H1 (cell line): Measurements from ENCODE around the gene ARPP21. TPM values are rescaled to one million over a fixed set of nuclear protein-coding genes. Genes with fewer than 3 reads are reported as not detected.

Experiments
- CTCF ChIA-PET: fragments of 300-600 bp; sonication (Branson Sonifier 250); formaldehyde crosslinking; loops from one replicate; lab custom pipeline; 2021; ENCODE audit not compliant: partially characterized antibody; lab: Charles Lee
- POLR2A ChIA-PET: fragments of 300-600 bp; sonication (Branson Sonifier 250); formaldehyde crosslinking; loops from one replicate; lab custom pipeline; 2021; ENCODE audit warnings: inconsistent platforms; ENCODE audit not compliant: partially characterized antibody; lab: Charles Lee
- DNase-seq, 2 experiments: peaks; one replicate each; pipeline versions ENCODE4 v3.0.0 to v3.0.0-alpha.2; 2010 to 2022; ENCODE audit warnings: low spot score in 2 of 2, low read depth in 1 of 2, mixed read lengths in 1 of 2
- FAIRE-seq: peaks from 2 replicates; lab custom pipeline; 2011; peaks lifted over from hg19 to GRCh38; lab: Jason Lieb, UNC
- H2AFZ ChIP-seq: 2 replicates; pipeline ENCODE4 v1.8.1; 2012; ENCODE audit warnings: low read length, inconsistent platforms
- H2AK5ac ChIP-seq: 2 replicates; pipeline ENCODE4 v1.6.1; 2013; ENCODE audit warnings: low read depth, low read length
- H2BK120ac ChIP-seq: replicated peaks from 2 replicates; pipeline ENCODE3; 2013; ENCODE audit warnings: low read depth, low read length, inconsistent platforms
- H2BK12ac ChIP-seq: 2 replicates; pipeline ENCODE4 v1.6.1; 2013; ENCODE audit warnings: low read depth, low read length
- H2BK15ac ChIP-seq: 2 replicates; pipeline ENCODE4 v1.6.1; 2013; ENCODE audit warnings: low read length
- H2BK20ac ChIP-seq: 2 replicates; pipeline ENCODE4 v1.6.1; 2013; ENCODE audit warnings: low read length
- H2BK5ac ChIP-seq: 2 replicates; pipeline ENCODE4 v1.6.1; 2013; ENCODE audit warnings: low read depth, low read length
- H3K14ac ChIP-seq: 2 replicates; pipeline ENCODE4 v1.6.1; 2013; ENCODE audit warnings: inconsistent platforms; ENCODE audit not compliant: insufficient read length
- H3K18ac ChIP-seq: 2 replicates; pipeline ENCODE4 v1.6.1; 2013; ENCODE audit warnings: low read length; ENCODE audit errors: extremely low read depth
- H3K23ac ChIP-seq: 2 replicates; pipeline ENCODE4 v1.6.1; 2013; ENCODE audit warnings: inconsistent platforms; ENCODE audit not compliant: insufficient read length
- H3K23me2 ChIP-seq: 2 replicates; pipeline ENCODE4 v1.6.1; 2013; ENCODE audit warnings: low read depth, low read length
- H3K27ac ChIP-seq: 2 replicates; pipeline ENCODE4 v1.6.1; 2011; ENCODE audit warnings: low read depth, low read length, inconsistent platforms
- H3K27me3 ChIP-seq, 4 experiments: replicated peaks in 1 of 4; 1 replicate in 1 of 4; 2 replicates in 3 of 4; pipeline versions ENCODE4 v1.6.1 to v1.8.1; 2011 to 2013; ENCODE audit warnings: low read length in 3 of 4, mild to moderate bottlenecking in 3 of 4, inconsistent platforms in 2 of 4, mixed read lengths in 2 of 4, moderate library complexity in 1 of 4; ENCODE audit not compliant: control insufficient read depth in 3 of 4, insufficient read depth in 3 of 4; ENCODE audit errors: extremely low read depth in 1 of 4
- H3K36me3 ChIP-seq, 4 experiments: 2 replicates each; pipeline versions ENCODE4 v1.6.1 to v1.8.1; 2011 to 2013; ENCODE audit warnings: mild to moderate bottlenecking in 4 of 4, low read length in 3 of 4, moderate library complexity in 2 of 4, control low read depth in 1 of 4, inconsistent platforms in 1 of 4; ENCODE audit not compliant: insufficient read depth in 4 of 4, control insufficient read depth in 2 of 4
- H3K4ac ChIP-seq: replicated peaks from 2 replicates; pipeline ENCODE3; 2013; ENCODE audit warnings: low read length, low read depth, mixed read lengths, inconsistent platforms; ENCODE audit not compliant: insufficient read length
- H3K4me1 ChIP-seq, 4 experiments: replicated peaks in 1 of 4; 1 replicate in 1 of 4; 2 replicates in 3 of 4; pipeline versions ENCODE4 v1.6.1 to v1.8.1; 2011 to 2013; ENCODE audit warnings: low read length in 3 of 4, inconsistent platforms in 2 of 4, mixed read lengths in 1 of 4; ENCODE audit not compliant: insufficient read depth in 4 of 4, control insufficient read depth in 3 of 4
- H3K4me2 ChIP-seq, 2 experiments: 2 replicates each; pipeline versions ENCODE4 v1.6.1 to v1.8.1; 2011 to 2013; ENCODE audit warnings: low read depth in 2 of 2, low read length in 2 of 2, control low read depth in 1 of 2, inconsistent platforms in 1 of 2, mild to moderate bottlenecking in 1 of 2; ENCODE audit not compliant: insufficient read depth in 1 of 2
- H3K4me3 ChIP-seq, 4 experiments: fragments of 200-600, 300-600 bp in 1 of 4; sonication (generic), shearing (Covaris generic), sonication (Bioruptor Twin) in 1 of 4; 2 replicates each; pipeline versions ENCODE4 v1.5.1 to v1.8.1; 2011 to 2016; ENCODE audit warnings: low read length in 4 of 4, low read depth in 3 of 4, control low read depth in 2 of 4, inconsistent platforms in 2 of 4, mild to moderate bottlenecking in 2 of 4, mixed read lengths in 1 of 4, moderate library complexity in 1 of 4; ENCODE audit not compliant: insufficient read depth in 2 of 4; ENCODE audit errors: extremely low read depth in 1 of 4
- H3K56ac ChIP-seq: replicated peaks from 2 replicates; pipeline ENCODE3; 2013; ENCODE audit warnings: low read depth, mild to moderate bottlenecking, mixed read lengths, low read length, inconsistent platforms; ENCODE audit not compliant: insufficient read length
- H3K79me1 ChIP-seq: 2 replicates; pipeline ENCODE4 v1.6.1; 2013; ENCODE audit warnings: low read depth, low read length, control low read depth
- H3K79me2 ChIP-seq, 2 experiments: 2 replicates each; pipeline versions ENCODE4 v1.6.1 to v1.8.1; 2012 to 2013; ENCODE audit warnings: low read length in 2 of 2, mild to moderate bottlenecking in 2 of 2, inconsistent platforms in 1 of 2; ENCODE audit not compliant: insufficient read depth in 2 of 2, control insufficient read depth in 1 of 2
- H3K9ac ChIP-seq, 4 experiments: replicated peaks in 1 of 4; 1 replicate in 1 of 4; 2 replicates in 3 of 4; pipeline versions ENCODE4 v1.6.1 to v1.8.1; 2011 to 2013; ENCODE audit warnings: low read depth in 3 of 4, low read length in 3 of 4, control low read depth in 2 of 4, mild to moderate bottlenecking in 2 of 4, moderate library complexity in 2 of 4, inconsistent platforms in 1 of 4; ENCODE audit errors: extremely low read depth in 1 of 4
- H3K9me3 ChIP-seq, 2 experiments: 2 replicates each; pipeline versions ENCODE4 v1.6.1 to v1.8.1; 2012 to 2013; ENCODE audit warnings: mild to moderate bottlenecking in 2 of 2, moderate library complexity in 2 of 2, control low read depth in 1 of 2, inconsistent platforms in 1 of 2, low read depth in 1 of 2, low read length in 1 of 2, mixed read lengths in 1 of 2; ENCODE audit not compliant: insufficient read depth in 2 of 2
- H4K20me1 ChIP-seq, 2 experiments: replicated peaks in 1 of 2; 2 replicates each; pipeline versions ENCODE3 to v1.8.1; 2011 to 2013; ENCODE audit warnings: inconsistent platforms in 2 of 2, low read length in 2 of 2, mild to moderate bottlenecking in 1 of 2; ENCODE audit not compliant: insufficient read depth in 2 of 2, control insufficient read depth in 1 of 2
- H4K5ac ChIP-seq: 2 replicates; pipeline ENCODE4 v1.6.1; 2013; ENCODE audit warnings: low read length, low read depth, mixed read lengths, inconsistent platforms; ENCODE audit not compliant: insufficient read length
- H4K8ac ChIP-seq: 2 replicates; pipeline ENCODE4 v1.8.0; 2013; ENCODE audit warnings: mild to moderate bottlenecking, moderate library complexity, low read length, inconsistent platforms; ENCODE audit not compliant: insufficient read depth; ENCODE audit errors: extremely low read depth
- H4K91ac ChIP-seq: replicated peaks from 2 replicates; pipeline ENCODE3; 2013; ENCODE audit warnings: low read length, mixed read lengths, inconsistent platforms; ENCODE audit not compliant: insufficient read length
- HDAC6 ChIP-seq: IDR thresholded peaks from one replicate; pipeline ENCODE4 v1.7.1; 2012; ENCODE audit warnings: low read depth, mild to moderate bottlenecking, inconsistent platforms, low read length, moderate library complexity
- JUND ChIP-seq: IDR thresholded peaks from 2 replicates; pipeline ENCODE4 v1.6.1; 2011; ENCODE audit warnings: mild to moderate bottlenecking, improper control_type of control experiment, low read length
- TCF12 ChIP-seq: IDR thresholded peaks from 2 replicates; pipeline ENCODE4 v1.6.1; 2011; ENCODE audit warnings: low read depth, mild to moderate bottlenecking, low read length
- WGBS, 2 experiments: shearing (Covaris generic) in 1 of 2; methylation state at CpG; one replicate each; pipeline versions ENCODE4 v1.1.6 to v1.1.7; 2013 to 2015; ENCODE audit warnings: low lambda C conversion rate in 2 of 2, mixed read lengths in 2 of 2, inconsistent platforms in 1 of 2, low coverage in 1 of 2, missing lambda C conversion rate in 1 of 2; ENCODE audit not compliant: insufficient replicate concordance in 2 of 2, insufficient coverage in 1 of 2, insufficient read length in 1 of 2; ENCODE audit errors: extremely low coverage in 1 of 2, missing lambda C conversion rate in 1 of 2; 5-methylcytosine and 5-hydroxymethylcytosine counted together
- polyA plus RNA-seq, 7 experiments: library from polyadenylated mRNA; depleted of rRNA in 3 of 7; stranded (reverse) in 5 of 7; unstranded in 2 of 7; fragments of >200 nt in 5 of 7; fragments of 200-250 nt in 2 of 7; gene quantifications; 1 replicate in 5 of 7; 2 replicates in 1 of 7; 4 replicates in 1 of 7; pipeline versions ENCODE4 v1.2.1 to v1.2.3, GENCODE V29; 2011 to 2013; ENCODE audit warnings: missing spikeins in 2 of 7, mixed read lengths in 2 of 7
- total RNA-seq: library from RNA; stranded (reverse); fragmentation: NEBNext Ultra II Directional; extraction: Animal tissue kit (Norgen Biotek cat#: 25700); gene quantifications from 2 replicates; pipeline ENCODE4 v1.2.1, GENCODE V29; 2021

ARPP21 gene
- total and polyA plus RNA-seq, 2 of the 8 experiments (the other 6 are each of a cell fraction or from before 2014, with no cell fraction given): not detected

GRCh38 chr3:35832140-35832571 is 192.8 kb downstream of the ARPP21 start:
- Histone ChIP-seq H3K79me2 (no peaks in the 10 kb centered on the region), H3K4me3 (no peak overlapping the region), H2BK15ac (no peak overlapping the region), H3K4me1 (no peaks in the 10 kb centered on the region), H4K20me1 (no peaks in the 10 kb centered on the region), H3K79me1 (no peaks in the 10 kb centered on the region), H2BK5ac (no peak overlapping the region), H3K18ac (no peak overlapping the region), H4K91ac (no peak overlapping the region), H3K23me2 (no peaks in the 10 kb centered on the region; the same call in 1 of the 2 replicates), H2BK120ac (no peak overlapping the region), H4K8ac (no peak overlapping the region), H2AFZ (no peak overlapping the region), H3K4ac (no peak overlapping the region), H3K27ac (no peak overlapping the region), H3K9ac (no peak overlapping the region), H3K4me2 (no peak overlapping the region), H3K9me3 (no peaks in the 10 kb centered on the region), H3K36me3 (no peaks in the 10 kb centered on the region), H3K27me3 (no peaks in the 10 kb centered on the region), H3K23ac (no peak overlapping the region), H2BK20ac (no peak overlapping the region), H2AK5ac (no peak overlapping the region), H2BK12ac (no peak overlapping the region), H4K5ac (no peak overlapping the region), H3K14ac (no peak overlapping the region), H3K56ac (no peak overlapping the region)
- CTCF ChIA-PET: interaction anchor here (1.0 kb wide), 1 partner anchor 18 kb away, joined by 3 read pairs; no protein-coding TSS in a partner anchor
- POLR2A ChIA-PET: no interaction called here
- no peak for DNase-seq
- FAIRE-seq: no peak
- WGBS, 2 experiments: 94% methylated on average over 5 of the region's 5 CpGs; no CpG with 5 or more reads in 1 of the 2 experiments
- TF ChIP-seq JUND (no peak), HDAC6 (no peak), TCF12 (no peak)
